SU-DHL-6 (cell line): ENCODE data around the gene CREB3L4.

ENCODE experiments used
- EZH2phosphoT487 ChIP-seq: fragments of 200-600 bp; sonication (generic), shearing (Covaris generic); conservative IDR thresholded peaks from 2 replicates; pipeline ENCODE4 v1.6.1; 2018; ENCODE audit warnings: mild to moderate bottlenecking, antibody characterized with exemption, low read length, moderate library complexity, mixed read lengths
- TF ChIP-seq, protein P1 (sequence below): fragments of 200-600 bp; sonication (generic); IDR thresholded peaks from one replicate; pipeline ENCODE4 v1.5.1; 2017; ENCODE audit warnings: antibody characterized with exemption, mild to moderate bottlenecking, low read length, moderate library complexity; ENCODE audit not compliant: insufficient read depth, poor library complexity, severe bottlenecking

DNA sequence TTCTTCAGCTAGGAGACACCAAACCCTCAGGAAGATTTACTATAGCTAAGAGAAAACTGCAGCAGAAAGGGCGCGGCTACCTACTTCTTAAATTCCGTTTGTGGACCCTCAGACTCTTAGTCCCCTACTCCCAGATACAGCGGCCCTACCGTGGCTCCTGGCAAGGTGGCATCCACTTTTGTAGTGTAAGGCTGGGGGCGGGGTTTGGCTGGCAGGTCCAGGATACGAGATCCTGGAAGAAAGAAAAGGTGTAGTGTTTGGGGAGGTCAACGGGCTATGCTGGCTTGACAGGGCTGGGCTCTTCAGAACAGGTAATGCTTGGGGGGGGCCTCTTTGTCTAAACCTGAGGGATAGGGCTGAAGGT is 280 bp downstream of the CREB3L4 start:
- TF ChIP-seq, protein P1, sequence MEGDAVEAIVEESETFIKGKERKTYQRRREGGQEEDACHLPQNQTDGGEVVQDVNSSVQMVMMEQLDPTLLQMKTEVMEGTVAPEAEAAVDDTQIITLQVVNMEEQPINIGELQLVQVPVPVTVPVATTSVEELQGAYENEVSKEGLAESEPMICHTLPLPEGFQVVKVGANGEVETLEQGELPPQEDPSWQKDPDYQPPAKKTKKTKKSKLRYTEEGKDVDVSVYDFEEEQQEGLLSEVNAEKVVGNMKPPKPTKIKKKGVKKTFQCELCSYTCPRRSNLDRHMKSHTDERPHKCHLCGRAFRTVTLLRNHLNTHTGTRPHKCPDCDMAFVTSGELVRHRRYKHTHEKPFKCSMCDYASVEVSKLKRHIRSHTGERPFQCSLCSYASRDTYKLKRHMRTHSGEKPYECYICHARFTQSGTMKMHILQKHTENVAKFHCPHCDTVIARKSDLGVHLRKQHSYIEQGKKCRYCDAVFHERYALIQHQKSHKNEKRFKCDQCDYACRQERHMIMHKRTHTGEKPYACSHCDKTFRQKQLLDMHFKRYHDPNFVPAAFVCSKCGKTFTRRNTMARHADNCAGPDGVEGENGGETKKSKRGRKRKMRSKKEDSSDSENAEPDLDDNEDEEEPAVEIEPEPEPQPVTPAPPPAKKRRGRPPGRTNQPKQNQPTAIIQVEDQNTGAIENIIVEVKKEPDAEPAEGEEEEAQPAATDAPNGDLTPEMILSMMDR = no peak
- no peak for TF ChIP-seq EZH2phosphoT487
